Neural progenitor cell (in vitro differentiated cells): ENCODE results near the gene SERINC3.

Source experiments
- CTCF ChIP-seq: fragments of 200-600 bp; sonication (generic); IDR thresholded peaks from 2 replicates; pipeline ENCODE4 v1.5.1; 2017; ENCODE audit warnings: antibody characterized with exemption, mild to moderate bottlenecking
- EZH2 ChIP-seq: fragments of 200-600 bp; sonication (generic); IDR thresholded peaks from 2 replicates; pipeline ENCODE4 v1.6.1; 2017; ENCODE audit warnings: antibody characterized with exemption, mild to moderate bottlenecking, moderate library complexity
- EZH2phosphoT487 ChIP-seq: fragments of 200-600 bp; sonication (generic); IDR thresholded peaks from 2 replicates; pipeline ENCODE4 v1.6.1; 2017; ENCODE audit warnings: antibody characterized with exemption

GRCh38 chr20:44504402-44505307 is 17.2 kb downstream of the SERINC3 start:
- TF ChIP-seq CTCF (no peak), EZH2 (no peak), EZH2phosphoT487 (no peak)
